IPS DF 4.7 (cell line): Measurements from ENCODE around the gene NRP1.

Experiments
- DNase-seq: peaks from one replicate; pipeline ENCODE4 v3.0.0-alpha.2; 2013; ENCODE audit warnings: low spot score; ENCODE audit errors: extremely low read depth

Gene NRP1

DNA sequence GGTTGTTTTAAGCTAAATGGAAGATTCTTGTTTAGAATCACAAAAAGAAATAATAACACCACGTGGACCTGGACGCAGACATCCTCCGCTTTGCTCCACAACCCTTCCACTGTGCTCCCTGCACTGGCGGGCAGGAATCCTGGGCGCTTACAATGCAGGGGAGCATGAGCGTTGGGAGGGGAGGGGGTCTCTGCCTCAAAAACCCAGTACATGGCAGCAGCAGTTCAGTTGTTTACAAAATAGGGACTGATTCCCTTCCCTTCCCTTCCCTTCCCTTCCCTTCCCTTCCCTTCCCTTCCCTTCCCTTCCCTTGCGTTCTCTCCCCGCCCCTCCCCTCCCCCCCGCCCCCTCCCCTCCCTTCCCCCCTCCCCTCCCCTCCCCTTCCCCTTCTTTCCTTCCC, 206.8 kb downstream of the NRP1 start:
- no peak for DNase-seq
